PC-3 (cell line): ENCODE data around the gene CFAP157. TPM values are rescaled to one million over a fixed set of nuclear protein-coding genes. Genes with fewer than 3 reads are reported as not detected.
A peak's percentile ranks its signal among the peaks of the same experiment; 100 is the strongest.

ENCODE experiments used
- ATAC-seq: fragments of 200-7000 bp; cut with Tn5 transposase; 2 replicates; pipeline ENCODE4 v1.9.1; 2020; ENCODE audit warnings: mild to moderate bottlenecking, moderate library complexity
- BruUV-seq: library from RNA; stranded (reverse); fragments of 400-500 nt; replicated peaks from 2 replicates; lab custom pipeline; 2021; lab: Mats Ljungman, UMichigan
- CTCF ChIA-PET: fragments of 300-600 bp; sonication (Branson Sonifier 250); formaldehyde crosslinking; loops from one replicate; lab custom pipeline; 2022; ENCODE audit warnings: antibody characterized with exemption; lab: Charles Lee
- POLR2A ChIA-PET: fragments of 300-600 bp; sonication (Branson Sonifier 250); formaldehyde crosslinking; loops from one replicate; lab custom pipeline; 2022; ENCODE audit warnings: antibody characterized with exemption; ENCODE audit not compliant: unreplicated experiment; lab: Charles Lee
- DNase-seq: peaks from one replicate; pipeline ENCODE4 v3.0.0-alpha.2; 2015
- H2AFZ ChIP-seq: fragments of 300-600 bp; sonication (generic); 2 replicates; pipeline ENCODE4 v1.6.0; 2016; ENCODE audit warnings: antibody characterized with exemption, low read length
- H3F3A ChIP-seq: fragments of 300-600 bp; sonication (generic); one replicate; pipeline ENCODE4 v1.6.0; 2017; ENCODE audit warnings: antibody characterized with exemption, low read length, control low read depth, mild to moderate bottlenecking; ENCODE audit not compliant: unreplicated experiment
- H3K27ac ChIP-seq: fragments of 300-600 bp; sonication (generic); 2 replicates; pipeline ENCODE4 v1.5.1; 2016; ENCODE audit warnings: mild to moderate bottlenecking, low read length
- H3K27me3 ChIP-seq: fragments of 300-600 bp; sonication (generic); 2 replicates; pipeline ENCODE4 v1.6.1; 2016; ENCODE audit warnings: low read length, mixed read lengths
- H3K36me3 ChIP-seq: fragments of 300-600 bp; sonication (generic); 2 replicates; pipeline ENCODE4 v1.6.1; 2016; ENCODE audit warnings: low read depth, mixed run types, low read length, mixed read lengths
- H3K4me1 ChIP-seq: fragments of 300-600 bp; sonication (generic); 2 replicates; pipeline ENCODE4 v1.5.1; 2016; ENCODE audit warnings: low read length; ENCODE audit not compliant: insufficient read depth
- H3K4me2 ChIP-seq: fragments of 300-600 bp; sonication (generic); 2 replicates; pipeline ENCODE4 v1.6.0; 2016; ENCODE audit warnings: low read length
- H3K4me3 ChIP-seq: fragments of 300-600 bp; sonication (generic); 2 replicates; pipeline ENCODE4 v1.5.1; 2016; ENCODE audit warnings: mild to moderate bottlenecking, low read length, mixed read lengths
- H3K79me2 ChIP-seq: fragments of 300-600 bp; sonication (generic); 2 replicates; pipeline ENCODE4 v1.6.1; 2017; ENCODE audit warnings: low read length, mixed read lengths
- H3K9ac ChIP-seq: fragments of 300-600 bp; sonication (generic); 2 replicates; pipeline ENCODE4 v1.6.0; 2016; ENCODE audit warnings: mild to moderate bottlenecking, low read length
- H3K9me2 ChIP-seq: fragments of 300-600 bp; sonication (generic); replicated peaks from 2 replicates; pipeline ENCODE4 v1.6.1; 2016; ENCODE audit warnings: mixed run types, low read length, mixed read lengths
- H3K9me3 ChIP-seq: fragments of 300-600 bp; sonication (generic); 2 replicates; pipeline ENCODE4 v1.6.1; 2016; ENCODE audit warnings: low read length, mixed read lengths
- H4K20me1 ChIP-seq: fragments of 300-600 bp; sonication (generic); 2 replicates; pipeline ENCODE4 v1.6.1; 2016; ENCODE audit warnings: low read length, mixed read lengths
- EZH2 ChIP-seq: fragments of 300-600 bp; sonication (generic); IDR thresholded peaks from one replicate; pipeline ENCODE4 v1.6.1; 2017; ENCODE audit warnings: antibody characterized with exemption, mild to moderate bottlenecking, low read length; ENCODE audit not compliant: unreplicated experiment
- EZH2phosphoT487 ChIP-seq: fragments of 300-600 bp; sonication (generic); IDR thresholded peaks from 2 replicates; pipeline ENCODE4 v1.6.1; 2018; ENCODE audit warnings: mild to moderate bottlenecking, antibody characterized with exemption, low read length, borderline replicate concordance
- intact Hi-C: fragments of 100-400 bp; cut with micrococcal nuclease; formaldehyde crosslinking; loops from 2 replicates; pipeline ENCODE4 v1.9.0; 2023
- total RNA-seq: library from RNA; depleted of rRNA; stranded (reverse); fragments of >200 nt; gene quantifications from 2 replicates; pipeline ENCODE4 v1.2.3, GENCODE V29; 2014
- TF ChIP-seq, protein P1 (sequence below): fragments of 300-600 bp; sonication (generic); conservative IDR thresholded peaks from 2 replicates; pipeline ENCODE4 v1.5.1; 2017; ENCODE audit warnings: antibody characterized with exemption, low read depth, mild to moderate bottlenecking, low read length

Gene CFAP157
- total RNA-seq, 1 experiment from 2014 or later: not detected

DNA sequence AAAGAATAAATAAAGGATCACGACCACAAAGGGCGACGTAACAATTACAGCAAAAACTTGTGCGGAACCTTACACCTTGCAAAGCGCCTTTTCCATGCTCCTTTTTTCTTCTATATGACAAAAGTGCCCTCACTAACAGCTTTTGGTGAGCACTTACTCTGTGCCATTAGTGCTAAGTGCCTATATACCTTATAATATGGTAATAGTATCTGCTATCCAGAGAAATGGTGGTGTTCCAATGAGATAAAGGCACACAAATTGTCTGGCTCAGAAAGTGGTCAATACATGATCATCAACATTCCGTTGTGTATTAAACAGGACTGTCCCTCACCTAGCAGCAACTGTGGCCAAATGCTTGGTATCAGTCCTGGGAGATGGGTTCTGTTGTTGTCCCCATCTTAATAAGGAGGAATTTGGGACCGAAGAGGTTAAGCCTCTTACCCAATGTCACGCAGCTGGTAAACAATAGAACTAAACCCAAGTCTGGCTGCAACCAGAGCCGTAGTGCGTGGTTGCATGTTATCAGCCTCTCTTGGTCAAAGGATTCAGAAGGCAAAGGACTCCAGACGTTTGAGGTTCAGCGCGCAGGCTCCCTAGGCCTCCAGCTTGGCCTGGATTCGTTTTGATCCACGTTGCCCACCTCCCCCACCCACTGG is 28.9 kb downstream of the CFAP157 start:
- no peak overlapping the region for H3K9ac ChIP-seq
- no peak overlapping the region; the same call in 1 of the 2 replicates for H3K4me3 ChIP-seq

DNA sequence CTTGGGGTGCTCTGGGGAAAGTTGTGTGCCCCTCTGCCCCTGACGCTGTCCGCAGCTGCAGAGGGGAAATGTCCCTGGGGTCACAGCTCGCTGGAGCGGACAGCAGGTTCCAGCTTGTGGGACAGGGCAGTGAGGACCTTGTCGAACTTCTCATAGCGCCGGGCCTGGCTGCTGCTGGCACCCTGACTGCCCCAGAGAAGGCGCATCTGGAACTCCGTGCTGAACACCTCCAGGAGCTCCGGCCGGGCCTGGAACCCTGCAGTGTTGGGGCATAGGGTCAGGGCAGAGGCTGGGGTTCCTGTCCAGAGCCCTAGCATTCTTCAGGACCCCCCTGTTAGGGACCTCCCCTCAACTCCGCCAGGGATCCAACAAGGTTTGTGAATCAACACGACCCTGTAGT is 31.9 kb downstream of the CFAP157 start:
- ATAC-seq: no peak
- peaks cover 15% of the 10 kb centered on the region for H3K4me1 ChIP-seq
- no peaks in the 10 kb centered on the region for H4K20me1 ChIP-seq
- H3K79me2 ChIP-seq: no peaks in the 10 kb centered on the region
- H3K9me2 ChIP-seq: no peaks in the 10 kb centered on the region
- H3K27ac ChIP-seq: no peak overlapping the region
- no peak overlapping the region for H3K4me3 ChIP-seq
- H3K9ac ChIP-seq: no peak overlapping the region
- H2AFZ ChIP-seq: no peak overlapping the region
- TF ChIP-seq, protein P1, sequence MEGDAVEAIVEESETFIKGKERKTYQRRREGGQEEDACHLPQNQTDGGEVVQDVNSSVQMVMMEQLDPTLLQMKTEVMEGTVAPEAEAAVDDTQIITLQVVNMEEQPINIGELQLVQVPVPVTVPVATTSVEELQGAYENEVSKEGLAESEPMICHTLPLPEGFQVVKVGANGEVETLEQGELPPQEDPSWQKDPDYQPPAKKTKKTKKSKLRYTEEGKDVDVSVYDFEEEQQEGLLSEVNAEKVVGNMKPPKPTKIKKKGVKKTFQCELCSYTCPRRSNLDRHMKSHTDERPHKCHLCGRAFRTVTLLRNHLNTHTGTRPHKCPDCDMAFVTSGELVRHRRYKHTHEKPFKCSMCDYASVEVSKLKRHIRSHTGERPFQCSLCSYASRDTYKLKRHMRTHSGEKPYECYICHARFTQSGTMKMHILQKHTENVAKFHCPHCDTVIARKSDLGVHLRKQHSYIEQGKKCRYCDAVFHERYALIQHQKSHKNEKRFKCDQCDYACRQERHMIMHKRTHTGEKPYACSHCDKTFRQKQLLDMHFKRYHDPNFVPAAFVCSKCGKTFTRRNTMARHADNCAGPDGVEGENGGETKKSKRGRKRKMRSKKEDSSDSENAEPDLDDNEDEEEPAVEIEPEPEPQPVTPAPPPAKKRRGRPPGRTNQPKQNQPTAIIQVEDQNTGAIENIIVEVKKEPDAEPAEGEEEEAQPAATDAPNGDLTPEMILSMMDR: no peak
- DNase-seq: no peak
- no TSS peak for BruUV-seq
- no peak overlapping the region for H3K4me2 ChIP-seq
- no peaks in the 10 kb centered on the region for H3K36me3 ChIP-seq
- ChIA-PET POLR2A (no interaction called here), CTCF (no interaction called here)
- H3F3A ChIP-seq: no peaks in the 10 kb centered on the region
- H3K27me3 ChIP-seq: no peaks in the 10 kb centered on the region
- intact Hi-C loops: no loop called here
- no peaks in the 10 kb centered on the region for H3K9me3 ChIP-seq

More for the DNA sequence above, 28.9 kb downstream of the CFAP157 start:
- ChIA-PET CTCF (interaction anchor here (1.3 to 1.6 kb wide), 4 partner anchors 20 to 184 kb away, joined by 5 to 19 read pairs (median 8); partner anchors contain the start of genes PTRH1 and TTC16), POLR2A (interaction anchor here (1.0 to 1.2 kb wide), 2 partner anchors 14 to 35 kb away, joined by 3 to 6 read pairs; no protein-coding TSS in a partner anchor)
- H3K4me2 ChIP-seq: 0 out of 2 replicates have a peak overlapping the region, but pooled peaks have one; percentile 94
- H3F3A ChIP-seq: no peaks in the 10 kb centered on the region
- TF ChIP-seq EZH2 (no peak), EZH2phosphoT487 (no peak)
- TF ChIP-seq, protein P1: no peak
- no peak overlapping the region for H2AFZ ChIP-seq
- H3K27me3 ChIP-seq: no peaks in the 10 kb centered on the region
- no peaks in the 10 kb centered on the region for H3K9me2 ChIP-seq
- H3K27ac ChIP-seq: no peak overlapping the region
- no TSS peak for BruUV-seq
- peaks cover 12% of the 10 kb centered on the region for H3K4me1 ChIP-seq
- H3K79me2 ChIP-seq: no peaks in the 10 kb centered on the region
- no peak for ATAC-seq
- intact Hi-C loops: loop anchor here (1.0 to 2.0 kb wide), 2 partner anchors 50 to 185 kb away; no protein-coding TSS in a partner anchor
- H3K36me3 ChIP-seq: no peaks in the 10 kb centered on the region
- H3K9me3 ChIP-seq: no peaks in the 10 kb centered on the region
- DNase-seq: no peak
- H4K20me1 ChIP-seq: no peaks in the 10 kb centered on the region

GRCh38 chr9:127739614-127740330 is 33.0 kb downstream of the CFAP157 start:
- no peak for DNase-seq
- no TSS peak for BruUV-seq

More at GRCh38 chr9:127739614-127740330, 33.0 kb downstream of the CFAP157 start:
- Histone ChIP-seq H3K27me3 (no peaks in the 10 kb centered on the region), H3K4me1 (peaks cover 7% of the 10 kb centered on the region; the same call in 1 of the 2 replicates), H3K9me2 (no peaks in the 10 kb centered on the region), H3K4me3 (no peak overlapping the region), H4K20me1 (no peaks in the 10 kb centered on the region), H3K9me3 (no peaks in the 10 kb centered on the region), H3K4me2 (no peak overlapping the region), H3F3A (no peaks in the 10 kb centered on the region), H3K9ac (no peak overlapping the region), H2AFZ (no peak overlapping the region), H3K36me3 (no peaks in the 10 kb centered on the region), H3K27ac (no peak overlapping the region), H3K79me2 (no peaks in the 10 kb centered on the region)
- ATAC-seq: no peak
- ChIA-PET POLR2A (no interaction called here), CTCF (no interaction called here)
- intact Hi-C loops: no loop called here
- TF ChIP-seq, protein P1: no peak
- TF ChIP-seq EZH2phosphoT487 (no peak), EZH2 (no peak)
